NCI-H2171 (cell line): ENCODE results near the gene ZNF689.

Experiments used
- DNase-seq: peaks from one replicate; lab custom pipeline; 2025; lab: John Stamatoyannopoulos, UW

Gene ZNF689

DNA sequence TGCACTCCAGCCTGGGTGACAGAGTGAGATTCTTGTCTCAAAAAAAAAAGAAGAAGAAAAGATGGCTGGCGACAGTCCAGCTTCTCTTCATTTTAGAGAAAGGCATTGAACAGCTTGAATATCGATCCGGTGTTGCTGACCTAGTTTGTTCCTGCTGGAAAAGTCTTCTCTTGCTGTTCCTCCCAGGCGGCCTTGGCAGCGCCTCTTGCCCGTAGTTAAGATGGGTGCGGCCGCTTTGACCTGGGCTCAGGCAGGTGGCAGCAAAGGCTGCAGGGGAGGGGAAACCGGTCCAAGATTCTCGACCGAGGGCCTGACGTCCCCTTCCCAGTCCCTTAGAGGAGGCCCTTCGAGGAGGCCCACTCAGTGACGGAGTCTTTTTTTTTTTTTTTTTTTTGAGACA lies 48.2 kb downstream of the ZNF689 start:
- no peak for DNase-seq

DNA sequence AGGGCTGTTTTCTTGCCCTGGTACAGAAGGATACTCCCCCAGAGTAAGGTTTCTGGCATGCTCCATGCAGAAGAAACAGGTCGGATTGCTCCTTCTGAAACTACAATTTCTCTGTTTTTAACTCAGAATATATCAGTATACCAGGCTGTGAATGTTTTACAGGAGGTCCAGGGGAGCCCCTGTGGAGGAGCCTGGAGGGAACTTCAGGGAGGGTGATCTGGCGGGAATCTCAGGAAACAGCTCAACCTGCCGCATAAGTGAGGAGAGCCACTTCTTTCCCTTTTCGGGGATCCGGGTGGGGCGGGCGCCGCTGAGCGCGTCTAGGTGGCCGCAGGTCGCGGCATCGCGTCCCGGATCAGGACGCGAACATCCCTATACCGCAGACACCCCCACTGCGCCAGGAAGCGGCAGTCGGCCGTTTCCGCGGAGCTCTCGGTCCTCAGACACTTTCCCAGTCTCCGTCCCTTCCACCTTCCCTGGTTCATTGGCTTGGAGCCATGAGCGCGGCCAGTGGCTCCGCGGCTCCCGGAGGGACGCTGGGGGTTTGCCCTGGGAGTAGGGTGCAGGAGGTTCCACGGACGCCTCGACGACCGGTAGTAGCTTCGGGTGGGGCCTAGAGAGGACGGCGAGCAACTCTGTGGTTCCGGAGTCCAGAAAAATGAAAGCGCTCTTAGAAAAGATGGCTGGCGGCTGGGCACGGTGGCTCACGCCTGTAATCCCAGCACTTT lies 48.9 kb downstream of the ZNF689 start:
- DNase-seq, result no peak

DNA sequence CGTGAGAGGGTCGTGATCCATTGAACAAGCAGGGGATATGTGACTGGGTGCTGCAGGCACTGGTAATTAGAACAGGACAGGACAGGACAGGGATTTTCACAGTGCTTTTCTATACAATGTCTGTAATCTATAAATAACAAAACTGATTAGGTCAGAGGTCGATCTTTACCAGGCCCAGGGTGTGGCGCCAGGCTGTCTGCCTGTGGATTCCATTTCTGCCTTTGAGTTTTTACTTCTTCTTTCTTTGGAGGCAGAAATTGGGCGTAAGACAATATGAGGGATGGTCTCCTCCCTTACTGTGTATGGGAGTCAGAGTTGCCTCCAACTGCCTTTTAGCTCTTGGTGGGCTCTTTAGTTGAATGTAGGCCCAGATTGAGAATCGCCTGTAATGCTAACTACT lies 50.5 kb downstream of the ZNF689 start:
- no peak for DNase-seq

DNA sequence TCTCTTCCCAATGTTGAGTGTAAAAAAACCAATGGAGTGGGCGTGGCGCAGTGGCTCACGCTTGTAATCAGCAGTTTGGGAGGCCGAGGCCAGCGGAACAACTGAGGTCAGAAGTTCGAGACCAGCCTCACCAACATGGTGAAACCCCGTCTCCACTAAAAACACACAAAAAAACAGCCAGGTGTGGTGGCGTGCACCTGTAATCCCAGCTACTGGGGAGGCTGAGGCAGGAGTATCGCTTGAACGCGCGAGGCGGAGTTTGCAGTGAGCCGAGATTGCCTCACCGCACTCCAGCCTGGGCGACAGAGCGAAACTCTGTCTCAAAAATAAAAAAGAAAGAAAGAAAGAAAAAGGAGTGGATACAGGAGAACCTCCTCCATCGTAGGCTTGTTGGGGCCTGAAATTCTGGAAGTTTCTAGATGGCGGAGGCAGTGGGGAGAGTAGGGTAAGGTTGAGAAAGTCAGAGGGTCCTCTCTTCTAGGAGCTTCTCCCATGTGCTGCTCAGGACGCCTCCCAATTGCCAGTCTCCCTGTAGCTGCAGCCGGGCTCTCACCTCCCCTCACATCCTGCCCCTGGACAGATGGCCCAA lies 51.3 kb downstream of the ZNF689 start:
- DNase-seq, result no peak

DNA sequence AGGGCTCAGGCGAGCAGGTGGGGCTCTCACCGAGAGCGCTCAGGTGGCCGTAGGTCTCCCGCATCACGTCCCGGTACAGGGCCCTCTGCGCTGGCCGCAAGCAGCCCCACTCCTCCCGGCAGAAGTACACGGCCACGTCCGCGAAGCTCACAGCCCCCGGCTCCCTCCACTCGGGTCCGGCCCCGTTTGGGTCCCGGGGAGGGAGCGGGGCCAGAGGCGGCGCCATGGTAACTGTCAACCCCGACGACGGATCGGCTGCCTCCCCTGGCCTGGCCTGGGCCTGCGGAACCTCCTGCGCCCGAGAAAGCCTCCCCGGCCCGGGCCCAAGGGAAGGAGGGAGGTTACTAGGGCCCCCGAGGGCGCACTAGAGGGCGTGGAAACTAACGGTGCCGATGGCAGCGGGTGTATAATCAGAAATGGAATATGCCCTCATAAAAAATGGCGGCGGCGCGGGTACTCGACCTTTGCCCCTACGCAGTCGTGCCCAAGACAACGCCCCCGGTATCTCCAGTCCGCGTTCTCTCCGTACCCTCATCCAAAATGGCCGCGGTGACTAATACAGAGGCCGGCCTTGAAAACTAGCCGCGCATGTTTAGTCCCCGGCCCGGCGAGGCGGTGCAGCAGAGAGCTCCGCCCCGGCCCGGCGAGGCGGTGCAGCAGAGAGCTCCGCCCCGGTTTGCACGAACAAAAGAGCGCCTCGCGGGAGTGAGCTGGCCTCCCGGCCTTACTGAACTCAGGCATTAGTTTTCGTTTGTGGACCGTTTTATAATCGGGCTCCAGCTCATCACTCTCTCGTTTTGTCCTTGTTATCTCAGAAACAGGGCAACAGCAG lies 52.0 kb downstream of the ZNF689 start, which contains the start of gene ZNF764:
ZNF764 (minus strand) TSS at position 418 of the 832 bp plus-strand sequence; CDS start at position 226, 192 bp downstream.
- peak; percentile 98 for DNase-seq

DNA sequence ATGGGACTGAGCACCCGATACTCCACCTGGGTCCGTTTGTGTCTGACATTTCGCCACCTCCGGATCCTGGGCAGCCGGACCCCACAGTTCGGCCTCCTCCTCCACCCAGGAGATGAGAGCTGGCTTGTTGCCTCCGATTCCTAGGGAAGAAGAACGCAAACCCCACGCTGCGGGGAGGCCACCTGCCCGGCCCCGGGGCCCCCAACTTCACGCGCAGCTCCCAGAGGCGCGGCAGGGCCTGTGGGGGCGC lies 52.6 kb downstream of the ZNF689 start:
- DNase-seq, result no peak

DNA sequence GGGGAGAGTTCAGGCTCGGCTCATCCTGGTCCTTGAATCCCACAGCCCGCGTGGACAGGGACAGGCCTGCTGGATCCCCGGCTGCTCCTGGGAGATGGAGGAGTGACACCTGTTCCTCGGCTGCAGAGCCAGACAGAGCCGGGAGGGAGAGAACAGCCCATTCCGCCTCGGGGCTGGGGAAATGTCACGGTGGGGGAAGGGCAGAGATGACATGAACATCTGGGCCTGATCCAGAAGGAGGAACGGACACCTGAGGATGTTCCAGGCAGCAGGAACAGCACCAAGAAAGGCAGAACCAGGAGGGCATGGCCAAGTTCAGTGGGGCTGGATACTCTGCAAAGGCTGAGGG lies 54.1 kb downstream of the ZNF689 start:
- no peak for DNase-seq

DNA sequence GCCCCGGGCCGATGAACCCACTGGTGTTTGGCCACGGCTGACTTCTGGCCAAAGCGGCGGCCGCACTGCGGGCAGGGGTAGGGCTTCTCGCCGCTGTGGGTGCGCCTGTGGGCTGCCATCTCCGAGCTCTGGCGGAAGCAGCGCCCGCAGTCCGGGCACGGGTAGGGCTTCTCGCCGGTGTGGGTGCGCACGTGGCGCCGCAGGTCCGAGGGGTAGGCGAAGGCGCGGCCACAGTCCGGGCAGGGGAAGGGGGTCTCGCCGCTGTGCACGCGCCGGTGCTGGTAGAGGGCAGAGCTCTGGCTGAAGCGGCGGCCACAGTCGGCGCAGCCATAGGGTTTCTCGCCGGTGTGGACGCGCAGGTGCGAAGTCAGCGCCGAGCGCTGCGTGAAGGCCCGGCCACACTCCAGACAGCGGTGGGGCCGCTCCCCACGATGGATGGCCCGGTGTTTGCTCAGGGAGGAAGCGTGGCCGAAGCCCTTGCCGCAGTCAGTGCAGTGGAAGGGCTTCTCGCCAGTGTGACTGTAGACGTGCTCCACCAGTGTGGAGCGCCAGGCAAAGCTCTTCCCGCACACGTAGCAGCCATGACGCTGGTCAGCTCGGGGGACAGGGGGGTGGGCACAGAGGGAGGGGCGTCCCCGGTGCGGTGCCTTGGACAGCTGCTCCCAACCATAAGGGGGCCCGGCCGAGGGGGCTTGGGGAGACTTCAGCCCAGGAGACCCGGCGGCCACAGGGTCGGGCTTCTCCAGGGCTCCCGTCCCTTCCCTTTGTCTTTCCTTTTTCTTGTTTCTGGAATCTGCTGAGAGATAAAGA lies 54.7 kb downstream of the ZNF689 start:
- DNase-seq, result no peak

DNA sequence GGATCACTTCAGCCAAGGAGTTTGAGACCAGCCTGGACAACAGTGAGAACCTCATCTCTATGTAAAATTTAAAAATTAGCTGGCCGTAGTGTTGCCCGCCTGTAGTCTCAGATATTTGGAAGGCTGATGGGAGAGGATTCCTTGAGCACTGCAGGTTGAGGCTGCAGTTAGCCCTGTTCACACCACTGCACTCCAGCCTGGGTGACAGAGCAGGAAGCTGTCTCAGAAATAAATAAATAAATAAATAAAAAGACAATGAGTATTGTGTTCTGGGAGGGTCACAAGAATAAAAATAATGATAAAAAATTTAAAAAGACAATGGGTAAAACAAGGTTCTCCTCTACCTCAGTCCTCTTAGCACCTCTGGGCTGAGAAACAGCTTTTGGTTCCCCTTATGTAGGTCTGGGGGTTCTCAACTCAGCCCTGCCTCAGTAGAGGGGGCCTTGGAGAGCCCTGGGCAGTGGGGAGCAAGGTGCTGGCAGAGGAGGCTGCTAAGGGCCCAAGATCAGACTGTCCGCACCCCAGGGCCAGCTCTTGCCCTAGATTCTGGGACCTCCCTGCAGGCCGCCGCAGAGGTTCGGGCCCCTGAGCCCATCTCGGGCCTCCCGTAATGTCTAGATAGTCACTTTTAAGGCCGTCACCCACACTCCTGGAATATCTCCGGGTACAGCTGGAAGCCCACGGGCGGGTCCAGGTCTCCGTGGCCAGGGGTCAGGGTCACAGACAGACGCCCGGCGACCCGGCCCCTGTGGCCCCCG lies 55.5 kb downstream of the ZNF689 start:
- no peak for DNase-seq

DNA sequence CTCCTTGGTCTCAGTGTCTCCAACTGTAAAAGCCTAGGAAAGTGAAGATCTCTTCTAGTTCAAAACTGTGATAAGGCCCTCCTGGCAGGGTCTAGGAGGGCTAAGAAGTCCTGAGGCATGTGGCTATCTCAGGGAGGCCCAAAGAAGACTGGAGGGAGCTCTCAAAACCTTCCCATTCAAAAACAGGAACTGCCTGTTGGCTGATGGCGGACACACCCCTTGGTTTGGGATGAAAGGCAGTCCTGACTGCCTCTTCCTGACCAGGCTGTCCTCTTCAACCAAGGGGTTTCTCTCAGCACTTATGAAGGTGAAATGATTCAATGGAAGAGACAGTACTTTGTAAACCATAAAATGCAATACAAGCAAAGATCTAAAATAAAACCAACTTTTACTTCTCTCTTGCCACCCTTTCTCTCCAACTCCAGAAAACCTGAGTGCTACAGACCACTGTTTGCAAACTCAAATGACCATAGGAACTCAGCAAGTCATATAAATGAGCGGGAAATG lies 56.7 kb downstream of the ZNF689 start:
- DNase-seq, result no peak

DNA sequence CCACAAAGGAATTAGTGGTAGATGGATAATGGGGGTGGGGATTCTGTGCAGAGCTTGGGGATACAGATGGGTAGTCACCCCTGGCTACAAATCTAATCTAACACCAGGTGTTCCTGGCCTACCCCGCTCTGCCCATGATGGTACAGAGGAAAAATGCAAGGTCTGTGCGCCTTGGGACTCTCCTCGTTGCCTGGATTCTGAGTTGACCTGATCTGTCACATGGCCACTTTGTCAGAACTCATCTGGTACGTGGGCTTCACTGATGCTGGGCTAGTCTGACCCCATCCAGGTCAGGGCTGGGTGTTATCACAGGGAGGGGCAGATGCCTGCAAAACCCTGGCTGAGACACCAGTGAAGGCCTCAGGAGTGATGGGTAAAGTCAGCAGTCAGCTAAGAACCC lies 57.2 kb downstream of the ZNF689 start:
- no peak for DNase-seq
